Measurements from ENCODE around the gene SPRR2A. TPM values are rescaled to one million over a fixed set of nuclear protein-coding genes. Genes with fewer than 3 reads are reported as not detected.
"Not testable (repeated sequence)": the region's sequence is repeated elsewhere in the genome, so short reads cannot be mapped to it uniquely, and the experiment has no call there.

SPRR2A gene
- total RNA-seq, 8 experiments from 2014 or later = 0.29 to 0.67 TPM; not detected in 6

- in situ Hi-C loops (cut with MboI; ENCODE audit: low pct_unique_long_range_greater_than_20kb in 2 of 9, low sequenced_read_pairs in 9 of 9, unreplicated experiment in 9 of 9); ATAC-seq (replicated peaks in 6 of 8): not testable (repeated sequence)
- 21 to 69% (median 56%) methylated on average over 1 to 8 of the region's 8 CpGs; no CpG with 5 or more reads in 2 of the 10 experiments for WGBS, 10 experiments
Observed at GRCh38 chr1:153011235-153011758, 46.0 kb downstream of the SPRR2A start.

More at GRCh38 chr1:153011235-153011758, 46.0 kb downstream of the SPRR2A start:
- H3K4me1 ChIP-seq (replicated peaks in 1 of 2); H3K27ac ChIP-seq; H3K4me3 ChIP-seq: not testable (repeated sequence)

Other genes starting within 250 kb of the SPRR2A start
- under 1 TPM in 3 of 8 experiments, not detected in 5; 0.24 to 0.66 (median 0.25) TPM for gene LCE1B, start 245.5 kb downstream of the SPRR2A start, total RNA-seq
- gene LCE1A, start 230.0 kb downstream of the SPRR2A start, total RNA-seq = not detected
- gene LCE6A, start 214.7 kb downstream of the SPRR2A start, total RNA-seq = 1 to 10 TPM in 1 of 8 experiments, under 1 TPM in 1, not detected in 6; 0.87 to 1.7 TPM
- gene LCE7A, start 197.5 kb downstream of the SPRR2A start, total RNA-seq = 1 to 10 TPM in 1 of 8 experiments, not detected in 7; 2.4 TPM
- gene SMCP, start 179.2 kb downstream of the SPRR2A start, total RNA-seq = not detected
- gene IVL, start 149.0 kb downstream of the SPRR2A start, total RNA-seq = under 1 TPM in 5 of 8 experiments, not detected in 3; 0.13 to 0.90 (median 0.17) TPM
- gene SPRR5, start 110.3 kb downstream of the SPRR2A start, total RNA-seq = not detected
- 1 to 10 TPM in 1 of 8 experiments, under 1 TPM in 1, not detected in 6; 0.29 to 1.7 TPM for gene SPRR4, start 86.9 kb downstream of the SPRR2A start, total RNA-seq
- not detected for gene SPRR1A, start 73.4 kb downstream of the SPRR2A start, total RNA-seq
- under 1 TPM in 2 of 8 experiments, not detected in 6; 0.50 to 0.85 TPM for gene SPRR3, start 55.8 kb downstream of the SPRR2A start, total RNA-seq
- not detected for gene SPRR1B, start 26.3 kb downstream of the SPRR2A start, total RNA-seq
- gene SPRR2D, start 16.4 kb downstream of the SPRR2A start, total RNA-seq = under 1 TPM in 1 of 8 experiments, not detected in 7; 0.52 TPM
- gene SPRR2B, start 14.1 kb upstream of the SPRR2A start, total RNA-seq = not detected
- under 1 TPM in 1 of 8 experiments, not detected in 7; 0.54 TPM for gene SPRR2E, start 37.0 kb upstream of the SPRR2A start, total RNA-seq
- not detected for gene SPRR2F, start 56.0 kb upstream of the SPRR2A start, total RNA-seq
- gene SPRR2G, start 93.4 kb upstream of the SPRR2A start, total RNA-seq = 1 to 10 TPM in 1 of 8 experiments, under 1 TPM in 2, not detected in 5; 0.50 to 1.0 (median 0.90) TPM
- 1 to 10 TPM in 2 of 8 experiments, under 1 TPM in 1, not detected in 5; 0.50 to 2.0 (median 1.0) TPM for gene LELP1, start 145.9 kb upstream of the SPRR2A start, total RNA-seq
- under 1 TPM in 1 of 8 experiments, not detected in 7; 0.13 TPM for gene PRR9, start 160.1 kb upstream of the SPRR2A start, total RNA-seq
- gene LORICRIN, start 202.2 kb upstream of the SPRR2A start, total RNA-seq = under 1 TPM in 1 of 8 experiments, not detected in 7; 0.21 TPM